SK-N-SH (cell line): ENCODE measurements around the gene GIGYF1. TPM values are rescaled to one million over a fixed set of nuclear protein-coding genes. Genes with fewer than 3 reads are reported as not detected.

Experiments used
- CTCF ChIA-PET: fragments of 300-600, 350-600 bp; formaldehyde crosslinking; extraction: SDS; loops from one replicate; lab custom pipeline; 2021; lab: Yijun Ruan, JAX
- POLR2A ChIA-PET: fragments of 350-600 bp; sonication (Branson Sonifier 250); formaldehyde crosslinking; extraction: SDS; loops from one replicate; lab custom pipeline; 2020; ENCODE audit warnings: antibody characterized with exemption, inconsistent platforms; lab: Yijun Ruan, JAX
- DNase-seq: peaks from one replicate; pipeline ENCODE4 v3.0.0; 2012
- H2AFZ ChIP-seq: fragments of 200-600 bp; sonication (generic); 2 replicates; pipeline ENCODE4 v1.8.1; 2016; ENCODE audit warnings: antibody characterized with exemption, mild to moderate bottlenecking, low read depth
- H3F3A ChIP-seq: fragments of 200-600 bp; sonication (generic); replicated peaks from 2 replicates; pipeline ENCODE3; 2016; ENCODE audit warnings: antibody characterized with exemption, mild to moderate bottlenecking; ENCODE audit not compliant: insufficient read depth
- H3K27ac ChIP-seq, 2 experiments: fragments of 200-500 bp in 1 of 2; fragments of 200-600 bp in 1 of 2; sonication (Bioruptor generic) in 1 of 2; sonication (generic), shearing (Covaris generic) in 1 of 2; 2 replicates each; pipeline versions ENCODE4 v1.5.1 to v1.6.1; 2014 to 2016; ENCODE audit warnings: low read depth in 2 of 2, inconsistent platforms in 1 of 2, low read length in 1 of 2, mild to moderate bottlenecking in 1 of 2, mixed read lengths in 1 of 2
- H3K27me3 ChIP-seq: fragments of 200-600 bp; sonication (generic), shearing (Covaris generic); 2 replicates; pipeline ENCODE4 v1.6.1; 2016; ENCODE audit warnings: mixed run types; ENCODE audit not compliant: insufficient read depth
- H3K36me3 ChIP-seq, 2 experiments: fragments of 200-500 bp in 1 of 2; fragments of 200-600 bp in 1 of 2; sonication (Bioruptor generic) in 1 of 2; sonication (generic) in 1 of 2; replicated peaks in 1 of 2; 2 replicates each; pipeline versions ENCODE3 to v1.5.1; 2014 to 2016; ENCODE audit warnings: low read length in 1 of 2, mild to moderate bottlenecking in 1 of 2; ENCODE audit not compliant: insufficient read depth in 2 of 2, control insufficient read depth in 1 of 2
- H3K4me1 ChIP-seq, 2 experiments: fragments of 200-500 bp in 1 of 2; fragments of 200-600 bp in 1 of 2; sonication (Bioruptor generic) in 1 of 2; sonication (generic), shearing (Covaris generic) in 1 of 2; 2 replicates each; pipeline versions ENCODE4 v1.5.1 to v1.6.1; 2014 to 2016; ENCODE audit warnings: low read depth in 1 of 2, low read length in 1 of 2, mixed run types in 1 of 2; ENCODE audit not compliant: insufficient read depth in 2 of 2, control insufficient read depth in 1 of 2
- H3K4me2 ChIP-seq: fragments of 200-600 bp; sonication (generic), shearing (Covaris generic); 2 replicates; pipeline ENCODE4 v1.6.1; 2017; ENCODE audit warnings: mixed run types
- H3K4me3 ChIP-seq, 2 experiments: fragments of 200-500 bp in 1 of 2; fragments of 200-600 bp in 1 of 2; sonication (Bioruptor generic) in 1 of 2; sonication (generic), shearing (Covaris generic) in 1 of 2; 2 replicates each; pipeline versions ENCODE4 v1.5.1 to v1.8.1; 2014 to 2016; ENCODE audit warnings: low read depth in 2 of 2, inconsistent platforms in 1 of 2, low read length in 1 of 2, mild to moderate bottlenecking in 1 of 2, mixed read lengths in 1 of 2, moderate library complexity in 1 of 2
- H3K79me2 ChIP-seq: fragments of 200-600 bp; sonication (generic); 2 replicates; pipeline ENCODE4 v1.8.1; 2017; ENCODE audit warnings: mild to moderate bottlenecking; ENCODE audit not compliant: insufficient read depth
- H3K9ac ChIP-seq: fragments of 200-600 bp; sonication (generic); 2 replicates; pipeline ENCODE4 v1.6.1; 2017; ENCODE audit warnings: mixed run types
- H3K9me2 ChIP-seq: fragments of 200-600 bp; sonication (generic); 2 replicates; pipeline ENCODE4 v1.6.1; 2017; ENCODE audit warnings: mixed run types
- H3K9me3 ChIP-seq: fragments of 200-600 bp; sonication (generic); 2 replicates; pipeline ENCODE4 v1.6.1; 2017; ENCODE audit warnings: mixed run types, mild to moderate bottlenecking, moderate library complexity
- H4K20me1 ChIP-seq: fragments of 200-600 bp; sonication (generic); 2 replicates; pipeline ENCODE4 v1.6.1; 2017; ENCODE audit warnings: mild to moderate bottlenecking, mixed run types; ENCODE audit not compliant: insufficient read depth
- CHD2 ChIP-seq: fragments of 150-350 bp; IDR thresholded peaks from 2 replicates; pipeline ENCODE4 v1.6.1; 2018; ENCODE audit warnings: low read length; ENCODE audit not compliant: partially characterized antibody
- CTCF ChIP-seq: fragments of 200-600 bp; sonication (generic); IDR thresholded peaks from 2 replicates; pipeline ENCODE4 v1.6.1; 2017; ENCODE audit warnings: antibody characterized with exemption, mild to moderate bottlenecking, moderate library complexity
- ELF1 ChIP-seq: IDR thresholded peaks from 2 replicates; pipeline ENCODE4 v1.4.0; 2012
- EP300 ChIP-seq, 2 experiments: IDR thresholded peaks; 2 replicates each; pipeline versions ENCODE4 v1.4.0 to v1.6.1; 2012; ENCODE audit warnings: borderline replicate concordance in 1 of 2, low read depth in 1 of 2, low read length in 1 of 2
- EZH2phosphoT487 ChIP-seq: fragments of 200-600 bp; sonication (generic); IDR thresholded peaks from 2 replicates; pipeline ENCODE4 v1.6.1; 2017; ENCODE audit warnings: low read depth, mixed run types, mild to moderate bottlenecking, antibody characterized with exemption, moderate library complexity, borderline replicate concordance
- FOXJ3 ChIP-seq: sonication (generic); formaldehyde crosslinking; IDR thresholded peaks from 2 replicates; pipeline ENCODE4 v1.5.1; 2020; ENCODE audit warnings: mild to moderate bottlenecking, missing genetic modification reagents
- FOXM1 ChIP-seq: IDR thresholded peaks from 2 replicates; pipeline ENCODE4 v1.4.0; 2012; ENCODE audit warnings: low read depth, mild to moderate bottlenecking
- GABPA ChIP-seq: IDR thresholded peaks from 2 replicates; pipeline ENCODE4 v1.4.0; 2012; ENCODE audit warnings: low read depth, mild to moderate bottlenecking
- GATA2 ChIP-seq: sonication (generic); formaldehyde crosslinking; IDR thresholded peaks from 2 replicates; pipeline ENCODE4 v1.5.0; 2020; ENCODE audit warnings: mild to moderate bottlenecking, missing genetic modification reagents
- MEF2A ChIP-seq: IDR thresholded peaks from 2 replicates; pipeline ENCODE4 v1.4.0; 2012; ENCODE audit warnings: low read depth, borderline replicate concordance
- NFIC ChIP-seq: IDR thresholded peaks from 2 replicates; pipeline ENCODE4 v1.4.0; 2012; ENCODE audit warnings: borderline replicate concordance
- POLR2AphosphoS5 ChIP-seq: IDR thresholded peaks from 2 replicates; pipeline ENCODE4 v1.6.1; 2012; ENCODE audit warnings: low read depth, low read length
- REST ChIP-seq: IDR thresholded peaks from 2 replicates; pipeline ENCODE4 v1.6.1; 2012; ENCODE audit warnings: mild to moderate bottlenecking, low read depth, low read length, moderate library complexity
- RFX5 ChIP-seq: IDR thresholded peaks from 2 replicates; pipeline ENCODE4 v1.6.1; 2012; ENCODE audit warnings: mild to moderate bottlenecking, improper control_type of control experiment, low read length
- RXRA ChIP-seq: IDR thresholded peaks from 2 replicates; pipeline ENCODE4 v1.4.0; 2012; ENCODE audit warnings: low read depth, mild to moderate bottlenecking, borderline replicate concordance
- TAF1 ChIP-seq: IDR thresholded peaks from 2 replicates; pipeline ENCODE4 v1.6.1; 2012; ENCODE audit warnings: low read depth, mild to moderate bottlenecking, low read length, moderate library complexity, borderline replicate concordance
- YY1 ChIP-seq: IDR thresholded peaks from 2 replicates; pipeline ENCODE4 v1.4.0; 2012; ENCODE audit warnings: low read depth, mild to moderate bottlenecking
- whole genome bisulfite sequencing: methylation state at CpG from one replicate; pipeline ENCODE4 v1.1.6; 2017; ENCODE audit warnings: low lambda C conversion rate; 5-methylcytosine and 5-hydroxymethylcytosine counted together
- polyA plus RNA-seq, 3 experiments: library from polyadenylated mRNA; depleted of rRNA; stranded (reverse); fragments of >200 nt; gene quantifications; 2 replicates each; pipeline ENCODE4 v1.2.3, GENCODE V29; 2012
- TF ChIP-seq, protein P1 (sequence below): IDR thresholded peaks from 2 replicates; pipeline ENCODE4 v1.4.0; 2012; ENCODE audit warnings: low read depth
- TF ChIP-seq, protein P2 (sequence below): IDR thresholded peaks from 2 replicates; pipeline ENCODE4; 2012

GIGYF1 gene
- polyA plus RNA-seq, 1 of the 3 experiments (the other 2 are of a cell fraction): 19.4 TPM

- TF ChIP-seq ELF1 (no peak), TAF1 (no peak), POLR2AphosphoS5 (no peak), GABPA (no peak), GATA2 (CRISPR knock-in tag) (no peak), EP300 (IDR thresholded peaks at IDR 0.05; ENCODE audit: borderline replicate concordance in 1 of 2, low read depth in 1 of 2, low read length in 1 of 2) (no peak), FOXJ3 (no peak), RFX5 (no peak), YY1 (no peak), REST (no peak)
- CTCF ChIA-PET: interaction anchor here (1.0 to 3.5 kb wide), 3 partner anchors 12 to 168 kb away, joined by 3 to 23 read pairs (median 3); partner anchors contain the start of gene POP7
- H3K9ac ChIP-seq: no peak overlapping the region
- H3K27ac ChIP-seq: no peak overlapping the region
- WGBS: 92% methylated on average over 17 of the region's 17 CpGs
- H2AFZ ChIP-seq: no peak overlapping the region
- DNase-seq: no peak
- H3F3A ChIP-seq: peaks cover 13% of the 10 kb centered on the region
- H3K4me2 ChIP-seq: no peak overlapping the region
- peaks cover 15 to 76% of the 10 kb centered on the region in 2 experiments for H3K36me3 ChIP-seq
- no peaks in the 10 kb centered on the region for H3K27me3 ChIP-seq
- no peak overlapping the region for H3K4me3 ChIP-seq
- no peaks in the 10 kb centered on the region for H3K9me2 ChIP-seq
- peaks cover 37% of the 10 kb centered on the region for H3K79me2 ChIP-seq
- POLR2A ChIA-PET: no interaction called here
- H4K20me1 ChIP-seq: peaks cover 47% of the 10 kb centered on the region
- H3K9me3 ChIP-seq: no peaks in the 10 kb centered on the region
- H3K4me1 ChIP-seq: peaks cover 7 to 10% of the 10 kb centered on the region in 2 experiments; a peak in 2 of 4 replicates
Observed at GRCh38 chr7:100686822-100687211, 7.2 kb downstream of the GIGYF1 start.

DNA sequence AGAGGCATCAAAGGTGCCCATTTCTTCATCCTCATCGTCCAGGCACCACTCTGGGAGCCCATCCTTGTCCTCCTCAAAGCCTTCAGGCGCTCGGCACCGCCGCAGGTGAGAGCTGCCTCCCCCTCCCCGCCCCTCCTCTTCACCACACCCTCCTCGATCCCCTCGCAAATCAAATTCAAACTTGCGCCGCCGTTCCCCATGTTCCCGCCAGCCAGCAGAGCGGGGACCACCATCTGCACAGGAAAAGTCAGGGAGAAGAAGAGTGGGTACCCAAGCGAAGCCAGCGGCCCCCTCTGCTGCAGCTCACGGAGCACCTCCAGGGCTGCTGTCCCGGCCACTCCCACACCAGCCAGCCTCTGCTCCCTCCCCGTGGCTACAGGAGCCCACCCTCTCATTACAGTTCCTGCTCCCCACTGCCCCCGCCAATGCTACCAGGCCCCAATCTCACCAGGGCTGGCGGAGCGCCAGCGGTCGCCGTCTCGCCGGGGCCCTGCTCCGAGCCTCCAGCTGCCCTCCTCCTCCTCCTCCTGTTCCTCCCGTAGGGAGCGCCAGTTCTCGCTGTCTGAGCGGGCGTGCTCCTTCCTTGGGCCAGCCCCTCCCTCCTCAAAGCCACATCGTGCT is 7.7 kb downstream of the GIGYF1 start:
- peaks cover 41% of the 10 kb centered on the region for H4K20me1 ChIP-seq
- WGBS: 95% methylated on average over 33 of the region's 33 CpGs
- TF ChIP-seq CTCF (no peak), EP300 (IDR thresholded peaks at IDR 0.05; ENCODE audit: borderline replicate concordance in 1 of 2, low read depth in 1 of 2, low read length in 1 of 2) (no peak), EZH2phosphoT487 (no peak), MEF2A (no peak), RFX5 (no peak), CHD2 (no peak), NFIC (no peak), FOXJ3 (no peak), GATA2 (CRISPR knock-in tag) (no peak), RXRA (no peak), GABPA (no peak), FOXM1 (no peak)
- TF ChIP-seq, protein P1, sequence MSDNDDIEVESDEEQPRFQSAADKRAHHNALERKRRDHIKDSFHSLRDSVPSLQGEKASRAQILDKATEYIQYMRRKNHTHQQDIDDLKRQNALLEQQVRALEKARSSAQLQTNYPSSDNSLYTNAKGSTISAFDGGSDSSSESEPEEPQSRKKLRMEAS: no peak
- TF ChIP-seq, protein P2, sequence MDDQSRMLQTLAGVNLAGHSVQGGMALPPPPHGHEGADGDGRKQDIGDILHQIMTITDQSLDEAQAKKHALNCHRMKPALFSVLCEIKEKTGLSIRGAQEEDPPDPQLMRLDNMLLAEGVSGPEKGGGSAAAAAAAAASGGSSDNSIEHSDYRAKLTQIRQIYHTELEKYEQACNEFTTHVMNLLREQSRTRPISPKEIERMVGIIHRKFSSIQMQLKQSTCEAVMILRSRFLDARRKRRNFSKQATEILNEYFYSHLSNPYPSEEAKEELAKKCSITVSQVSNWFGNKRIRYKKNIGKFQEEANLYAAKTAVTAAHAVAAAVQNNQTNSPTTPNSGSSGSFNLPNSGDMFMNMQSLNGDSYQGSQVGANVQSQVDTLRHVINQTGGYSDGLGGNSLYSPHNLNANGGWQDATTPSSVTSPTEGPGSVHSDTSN: no peak

More for the DNA sequence above, 7.7 kb downstream of the GIGYF1 start:
- no peak overlapping the region for H3K4me2 ChIP-seq
- no peaks in the 10 kb centered on the region for H3K27me3 ChIP-seq
- no peaks in the 10 kb centered on the region for H3K9me3 ChIP-seq
- H3K4me3 ChIP-seq: no peak overlapping the region
- H3K27ac ChIP-seq: no peak overlapping the region; a peak in 1 of 4 replicates
- CTCF ChIA-PET: interaction anchor here (1.0 to 3.5 kb wide), 5 partner anchors 12 to 204 kb away, joined by 3 to 23 read pairs (median 4); partner anchors contain the start of gene POP7
- peaks cover 20 to 81% of the 10 kb centered on the region in 2 experiments for H3K36me3 ChIP-seq
- H3K79me2 ChIP-seq: peaks cover 32% of the 10 kb centered on the region
- H3F3A ChIP-seq: peaks cover 15% of the 10 kb centered on the region
- H3K4me1 ChIP-seq: peaks cover 2 to 6% of the 10 kb centered on the region in 2 experiments; a peak in 1 of 4 replicates
- no peak overlapping the region for H2AFZ ChIP-seq
- peak; percentile 41 for DNase-seq
- H3K9ac ChIP-seq: no peak overlapping the region
- POLR2A ChIA-PET: no interaction called here
- no peaks in the 10 kb centered on the region for H3K9me2 ChIP-seq
